B cell (primary cell): Measurements from ENCODE around the gene MBNL2. TPM values are rescaled to one million over a fixed set of nuclear protein-coding genes. Genes with fewer than 3 reads are reported as not detected.

ENCODE experiments used
- ATAC-seq: fragments of 200-7000 bp; cut with Tn5 transposase; one replicate; pipeline ENCODE4 v1.10.0; 2021; ENCODE audit warnings: low read depth, mild to moderate bottlenecking, moderate number of reproducible peaks, moderate library complexity
- CTCF ChIA-PET: fragments of 350-600 bp; sonication (Branson Sonifier 250); formaldehyde crosslinking; loops from one replicate; lab custom pipeline; 2021; ENCODE audit warnings: antibody characterized with exemption, inconsistent platforms; lab: Charles Lee
- POLR2A ChIA-PET: fragments of 350-600 bp; sonication (Branson Sonifier 250); formaldehyde crosslinking; loops from one replicate; lab custom pipeline; 2021; ENCODE audit warnings: antibody characterized with exemption; lab: Charles Lee
- DNase-seq: peaks from one replicate; pipeline ENCODE4 v3.0.0; 2013
- H2AFZ ChIP-seq: 2 replicates; pipeline ENCODE4 v1.6.1; 2012; ENCODE audit warnings: mild to moderate bottlenecking, low read depth, low read length; ENCODE audit not compliant: insufficient read depth, poor library complexity, severe bottlenecking
- H3K27ac ChIP-seq, 2 donors: 1 replicate in 1 of 2; 2 replicates in 1 of 2; pipeline ENCODE4 v1.5.1; 2012 to 2013; ENCODE audit warnings: low read length in 2 of 2, mild to moderate bottlenecking in 2 of 2, moderate library complexity in 1 of 2
- H3K27me3 ChIP-seq, 4 experiments: fragments of 200-600 bp in 1 of 4; sonication (generic) in 1 of 4; replicated peaks in 1 of 4; 1 replicate in 2 of 4; 2 replicates in 2 of 4; pipeline versions ENCODE4 v1.6.1 to v1.7.0; 2013 to 2016; ENCODE audit warnings: low read length in 3 of 4, mild to moderate bottlenecking in 2 of 4, mixed read lengths in 1 of 4, moderate library complexity in 1 of 4; ENCODE audit not compliant: insufficient read depth in 4 of 4, control insufficient read depth in 3 of 4; ENCODE audit errors: control extremely low read depth in 1 of 4
- H3K36me3 ChIP-seq, 2 experiments: replicated peaks in 1 of 2; 1 replicate in 1 of 2; 2 replicates in 1 of 2; pipeline versions ENCODE4 v1.6.1 to v1.7.1; 2013; ENCODE audit warnings: low read length in 1 of 2; ENCODE audit not compliant: insufficient read depth in 2 of 2, control insufficient read depth in 1 of 2; ENCODE audit errors: control extremely low read depth in 1 of 2, extremely low read depth in 1 of 2
- H3K4me1 ChIP-seq, 2 donors: fragments of 200-600 bp in 1 of 2; sonication (generic) in 1 of 2; 1 replicate in 1 of 2; 2 replicates in 1 of 2; pipeline versions ENCODE4 v1.5.1 to v1.6.1; 2013 to 2017; ENCODE audit warnings: low read length in 2 of 2; ENCODE audit not compliant: control insufficient read depth in 2 of 2, insufficient read depth in 2 of 2
- H3K4me2 ChIP-seq: replicated peaks from 2 replicates; pipeline ENCODE3; 2012; ENCODE audit warnings: mild to moderate bottlenecking, low read depth, low read length; ENCODE audit not compliant: poor library complexity, severe bottlenecking
- H3K4me3 ChIP-seq, 5 experiments: fragments of 200-600 bp in 1 of 5; sonication (generic) in 1 of 5; 1 replicate in 3 of 5; 2 replicates in 2 of 5; pipeline versions ENCODE4 v1.5.1 to v1.7.0; 2011 to 2016; ENCODE audit warnings: low read length in 4 of 5, mild to moderate bottlenecking in 4 of 5, low read depth in 2 of 5, control low read depth in 1 of 5, moderate library complexity in 1 of 5; ENCODE audit not compliant: insufficient read depth in 1 of 5; ENCODE audit errors: control extremely low read depth in 1 of 5, extremely low read depth in 1 of 5
- H3K79me2 ChIP-seq: fragments of 200-600 bp; sonication (generic); one replicate; pipeline ENCODE4 v1.6.0; 2016; ENCODE audit warnings: low read length; ENCODE audit not compliant: control insufficient read depth, insufficient read depth
- H3K9ac ChIP-seq: fragments of 200-600 bp; sonication (generic); 2 replicates; pipeline ENCODE4 v1.6.1; 2017; ENCODE audit warnings: mild to moderate bottlenecking, low read length, moderate library complexity
- H3K9me3 ChIP-seq, 3 donors: one replicate each; pipeline versions ENCODE4 v1.6.1 to v1.7.1; 2013; ENCODE audit warnings: low read length in 2 of 3; ENCODE audit not compliant: control insufficient read depth in 2 of 3, insufficient read depth in 1 of 3; ENCODE audit errors: control extremely low read depth in 1 of 3
- H4K20me1 ChIP-seq: 2 replicates; pipeline ENCODE4 v1.6.0; 2012; ENCODE audit warnings: mild to moderate bottlenecking, low read length; ENCODE audit not compliant: insufficient read depth, control insufficient read depth, poor library complexity, severe bottlenecking
- H3K27ac Mint-ChIP-seq: one replicate; pipeline ENCODE4 v1.8.0; 2021; ENCODE audit warnings: mixed read lengths
- H3K27me3 Mint-ChIP-seq: one replicate; pipeline ENCODE4 v1.8.0; 2021; ENCODE audit warnings: mixed read lengths
- H3K4me1 Mint-ChIP-seq: one replicate; pipeline ENCODE4 v1.8.0; 2021; ENCODE audit warnings: mixed read lengths
- H3K4me3 Mint-ChIP-seq: one replicate; pipeline ENCODE4 v1.8.0; 2021; ENCODE audit warnings: mixed read lengths
- H3K9me3 Mint-ChIP-seq: one replicate; pipeline ENCODE4 v1.8.0; 2022; ENCODE audit warnings: mixed read lengths; ENCODE audit not compliant: insufficient read depth
- CTCF ChIP-seq: fragments of 200-600 bp; IDR thresholded peaks from one replicate; pipeline ENCODE4 v1.8.0; 2022; ENCODE audit warnings: antibody characterized with exemption, mild to moderate bottlenecking
- EZH2 ChIP-seq: IDR thresholded peaks from 2 replicates; pipeline ENCODE4 v1.6.1; 2012; ENCODE audit warnings: borderline replicate concordance, low read depth, mild to moderate bottlenecking, moderate library complexity, low read length; ENCODE audit not compliant: insufficient read depth, poor library complexity, severe bottlenecking
- WGBS: methylation state at CpG from one replicate; pipeline ENCODE4 v1.1.5; 2013; ENCODE audit warnings: missing lambda C conversion rate; ENCODE audit not compliant: insufficient coverage; 5-methylcytosine and 5-hydroxymethylcytosine counted together
- intact Hi-C: fragments of 100-400 bp; cut with micrococcal nuclease; formaldehyde crosslinking; loops from one replicate; pipeline ENCODE4 v1.10.0; 2022
- polyA plus RNA-seq: library from polyadenylated mRNA; depleted of rRNA; stranded (reverse); fragments of >200 nt; gene quantifications from 2 replicates; pipeline ENCODE4 v1.2.3, GENCODE V29; 2012
- total RNA-seq, 2 donors: library from RNA; stranded (reverse); fragments of 120-200 nt in 1 of 2; gene quantifications; 1 replicate in 1 of 2; 2 replicates in 1 of 2; pipeline versions ENCODE4 v1.2.3 to v1.2.4, GENCODE V29; 2013 to 2022

The MBNL2 gene
- total and polyA plus RNA-seq, 2 donors (not counting 1 experiment from before 2014, with no cell fraction given) = 6.9 to 50.1 TPM

- H3K4me2 ChIP-seq = no peak overlapping the region
- ATAC-seq = no peak
- H3K27ac Mint-ChIP-seq = no peak overlapping the region
- H3K27me3 Mint-ChIP-seq = no peaks in the 10 kb centered on the region
- no peak overlapping the region for H3K9ac ChIP-seq
- H4K20me1 ChIP-seq = peaks cover 86% of the 10 kb centered on the region
- CTCF ChIA-PET = interaction anchor here (1.4 kb wide), 1 partner anchor 9 kb away, joined by 3 read pairs; no protein-coding TSS in a partner anchor
- peaks cover 0 to 2% of the 10 kb centered on the region in 2 donors for H3K4me1 ChIP-seq
- peaks cover 59% of the 10 kb centered on the region for H3K4me1 Mint-ChIP-seq
- TF ChIP-seq CTCF (no peak), EZH2 (no peak)
- H3K4me3 Mint-ChIP-seq = no peak overlapping the region
- H3K9me3 ChIP-seq = no peaks in the 10 kb centered on the region
- H3K36me3 ChIP-seq = peaks cover 0 to 17% of the 10 kb centered on the region in 2 experiments
- intact Hi-C loops = no loop called here
- peaks cover 83% of the 10 kb centered on the region for H3K79me2 ChIP-seq
- 100% methylated on average over 3 of the region's 8 CpGs for WGBS
- H3K27me3 ChIP-seq = no peaks in the 10 kb centered on the region
- no peak overlapping the region for H3K27ac ChIP-seq
- no peaks in the 10 kb centered on the region for H3K9me3 Mint-ChIP-seq
- no peak overlapping the region for H3K4me3 ChIP-seq
- POLR2A ChIA-PET = no interaction called here
- no peak overlapping the region for H2AFZ ChIP-seq
- DNase-seq = no peak
Measured at GRCh38 chr13:97240788-97241734, 18.9 kb downstream of the MBNL2 start.

- no peak overlapping the region for H3K27ac ChIP-seq
- H2AFZ ChIP-seq = no peak overlapping the region
- Mint-ChIP-seq H3K4me3 (no peak overlapping the region), H3K27ac (no peak overlapping the region), H3K9me3 (no peaks in the 10 kb centered on the region), H3K4me1 (peaks cover 58% of the 10 kb centered on the region), H3K27me3 (no peaks in the 10 kb centered on the region)
- 53% methylated on average over 3 of the region's 5 CpGs for WGBS
- no peak overlapping the region for H3K4me3 ChIP-seq
- no peak for ATAC-seq
- peaks cover 84% of the 10 kb centered on the region for H4K20me1 ChIP-seq
- DNase-seq = no peak
- ChIA-PET POLR2A (no interaction called here), CTCF (no interaction called here)
- H3K9me3 ChIP-seq = no peaks in the 10 kb centered on the region
- H3K9ac ChIP-seq = no peak overlapping the region
- H3K27me3 ChIP-seq = no peaks in the 10 kb centered on the region
- peaks cover 0 to 17% of the 10 kb centered on the region in 2 experiments for H3K36me3 ChIP-seq
- intact Hi-C loops = no loop called here
- H3K79me2 ChIP-seq = peaks cover 81% of the 10 kb centered on the region
- no peak overlapping the region for H3K4me2 ChIP-seq
- H3K4me1 ChIP-seq = peaks cover 0 to 2% of the 10 kb centered on the region in 2 donors
- TF ChIP-seq EZH2 (no peak), CTCF (no peak)
Measured at GRCh38 chr13:97241761-97242160, 19.6 kb downstream of the MBNL2 start.
